ENCODE results near the gene DNAJC18. TPM values are rescaled to one million over a fixed set of nuclear protein-coding genes. Genes with fewer than 3 reads are reported as not detected.

The DNAJC18 gene
- total RNA-seq, 3 donors from 2014 or later = 5.4 to 9.5 (median 7.6) TPM

DNA sequence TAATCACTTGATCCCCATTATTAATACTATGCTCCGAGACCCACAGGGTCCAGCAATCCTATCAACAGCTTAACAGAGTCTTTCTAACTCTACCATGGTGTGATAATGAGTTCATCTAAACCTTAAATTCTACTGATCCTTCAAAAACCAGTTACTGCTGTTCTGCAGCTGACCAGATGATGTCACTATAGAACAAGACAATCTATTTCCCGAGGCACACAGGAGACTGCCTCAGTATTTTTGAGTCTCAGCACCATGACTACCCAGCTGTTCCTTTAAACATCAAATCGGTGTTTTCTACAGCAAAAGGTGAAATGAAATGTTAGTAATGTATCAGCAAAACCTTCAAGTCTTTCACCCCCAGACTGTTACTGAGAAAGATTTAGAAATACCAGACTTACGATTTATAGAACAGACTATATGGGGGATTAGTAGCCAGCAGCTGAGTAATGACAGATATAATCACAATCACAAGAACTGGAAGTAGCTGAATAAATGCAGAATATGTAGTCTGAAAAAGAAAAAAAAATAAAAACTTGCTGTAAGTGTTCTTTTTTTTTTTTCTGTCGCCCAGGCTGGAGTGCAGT is 16.9 kb downstream of the DNAJC18 start:
- Histone ChIP-seq H3K4me1 (no peaks in the 10 kb centered on the region), H3K27ac (no peak overlapping the region), H3K4me3 (no peak overlapping the region), H3K36me3 (no peaks in the 10 kb centered on the region), H3K9me3 (no peaks in the 10 kb centered on the region), H3K27me3 (no peaks in the 10 kb centered on the region)
- no peak for DNase-seq (ENCODE audit: low spot score in 2 of 2)
- TF ChIP-seq POLR2A (IDR thresholded peaks at IDR 0.05) = no peak
- TF ChIP-seq, protein P1, sequence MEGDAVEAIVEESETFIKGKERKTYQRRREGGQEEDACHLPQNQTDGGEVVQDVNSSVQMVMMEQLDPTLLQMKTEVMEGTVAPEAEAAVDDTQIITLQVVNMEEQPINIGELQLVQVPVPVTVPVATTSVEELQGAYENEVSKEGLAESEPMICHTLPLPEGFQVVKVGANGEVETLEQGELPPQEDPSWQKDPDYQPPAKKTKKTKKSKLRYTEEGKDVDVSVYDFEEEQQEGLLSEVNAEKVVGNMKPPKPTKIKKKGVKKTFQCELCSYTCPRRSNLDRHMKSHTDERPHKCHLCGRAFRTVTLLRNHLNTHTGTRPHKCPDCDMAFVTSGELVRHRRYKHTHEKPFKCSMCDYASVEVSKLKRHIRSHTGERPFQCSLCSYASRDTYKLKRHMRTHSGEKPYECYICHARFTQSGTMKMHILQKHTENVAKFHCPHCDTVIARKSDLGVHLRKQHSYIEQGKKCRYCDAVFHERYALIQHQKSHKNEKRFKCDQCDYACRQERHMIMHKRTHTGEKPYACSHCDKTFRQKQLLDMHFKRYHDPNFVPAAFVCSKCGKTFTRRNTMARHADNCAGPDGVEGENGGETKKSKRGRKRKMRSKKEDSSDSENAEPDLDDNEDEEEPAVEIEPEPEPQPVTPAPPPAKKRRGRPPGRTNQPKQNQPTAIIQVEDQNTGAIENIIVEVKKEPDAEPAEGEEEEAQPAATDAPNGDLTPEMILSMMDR (IDR thresholded peaks at IDR 0.05) = peak; percentile 61 to 82 (median 79)
- intact Hi-C loops (cut with DNase I; ENCODE audit: low total_unique reads) = no loop called here

DNA sequence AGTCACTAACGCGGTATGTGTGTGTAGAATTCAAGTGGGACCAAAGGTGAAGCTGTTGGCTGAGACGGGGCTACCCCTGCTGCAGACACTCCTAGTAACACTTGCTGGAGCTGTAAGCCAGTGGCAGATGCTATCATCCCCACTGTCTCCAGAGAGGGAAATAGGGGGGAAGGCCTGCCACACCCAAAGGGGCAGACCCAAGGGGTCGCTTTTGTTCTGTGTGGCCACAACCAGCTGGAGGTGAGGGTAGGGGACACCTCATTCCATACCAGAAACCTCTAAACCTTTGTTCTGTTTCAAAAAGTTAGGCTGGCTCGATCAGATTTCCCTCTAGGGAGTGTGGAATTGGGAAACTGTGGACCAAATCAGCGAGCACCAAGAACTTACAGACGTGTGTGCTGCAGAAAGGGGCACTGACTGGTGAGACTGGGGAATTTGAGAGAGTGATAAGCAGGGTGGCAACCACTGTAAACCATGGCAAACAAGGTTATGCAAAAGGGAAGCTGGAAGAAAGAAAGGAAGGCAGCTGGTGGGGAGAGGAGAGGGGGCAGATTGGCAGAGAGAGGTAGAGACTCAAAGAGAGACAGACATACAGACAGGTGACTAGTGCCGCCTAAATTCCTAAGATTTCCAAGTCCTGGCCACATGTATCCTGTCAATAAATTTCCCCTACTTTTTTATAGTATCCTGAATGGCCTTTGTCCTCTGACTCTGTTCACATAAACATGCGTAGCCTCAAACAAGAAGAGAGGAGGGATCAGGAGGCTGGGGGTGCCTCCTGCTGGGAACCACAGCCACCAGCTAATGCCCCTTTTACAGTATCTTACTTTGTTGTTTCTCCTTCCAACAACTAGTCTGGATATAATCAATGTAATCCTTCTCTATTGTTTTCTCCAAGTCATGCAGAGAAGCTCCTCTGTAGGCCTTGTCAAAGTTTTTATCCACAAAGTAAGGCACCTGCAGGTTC is 19.8 kb downstream of the DNAJC18 start:
- no peak for TF ChIP-seq POLR2A (IDR thresholded peaks at IDR 0.05)
- no peak for TF ChIP-seq POLR2AphosphoS5 (IDR thresholded peaks at IDR 0.05)
- TF ChIP-seq, protein P1 (IDR thresholded peaks at IDR 0.05) = no peak
- no peaks in the 10 kb centered on the region for H3K36me3 ChIP-seq
- H3K4me1 ChIP-seq = peaks cover 4 to 11% of the 10 kb centered on the region in 2 donors
- H3K27ac ChIP-seq = peak overlapping the region in 1 of 2 donors; percentile 32
- DNase-seq (ENCODE audit: low spot score in 2 of 2) = no peak
- intact Hi-C loops (cut with DNase I; ENCODE audit: low total_unique reads) = loop anchor here (5.0 kb wide), 1 partner anchor 98 kb away; no protein-coding TSS in a partner anchor
- H3K27me3 ChIP-seq = no peaks in the 10 kb centered on the region
- no peak overlapping the region for H3K4me3 ChIP-seq
- no peaks in the 10 kb centered on the region for H3K9me3 ChIP-seq

DNA sequence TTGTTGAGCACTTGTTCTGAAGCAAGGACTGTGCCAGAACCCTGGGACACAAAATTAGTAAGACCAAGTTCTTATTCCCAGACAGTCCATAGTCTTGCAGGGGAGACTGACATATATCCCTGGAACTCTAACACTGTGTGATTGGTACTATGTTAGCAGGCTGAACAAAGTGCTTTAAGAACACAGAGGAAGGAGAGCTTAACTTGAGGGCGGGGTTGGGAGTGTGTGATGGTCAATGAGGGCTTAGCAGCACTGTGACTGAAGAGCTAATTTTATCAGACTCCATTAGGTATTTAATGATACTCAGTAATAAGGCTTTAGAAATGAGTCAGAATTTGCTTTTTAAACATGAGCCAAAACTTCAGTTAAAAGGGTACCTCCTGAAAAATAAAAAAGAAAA is 20.5 kb downstream of the DNAJC18 start:
- Histone ChIP-seq H3K4me3 (no peak overlapping the region), H3K4me1 (peaks cover 4 to 12% of the 10 kb centered on the region in 2 donors), H3K9me3 (no peaks in the 10 kb centered on the region), H3K27ac (peak overlapping the region in 1 of 2 donors; percentile 23), H3K36me3 (no peaks in the 10 kb centered on the region), H3K27me3 (no peaks in the 10 kb centered on the region)
- TF ChIP-seq POLR2AphosphoS5 (IDR thresholded peaks at IDR 0.05) (no peak), POLR2A (IDR thresholded peaks at IDR 0.05) (no peak)
- TF ChIP-seq, protein P1 (IDR thresholded peaks at IDR 0.05) = no peak
- intact Hi-C loops (cut with DNase I; ENCODE audit: low total_unique reads) = loop anchor here (5.0 kb wide), 1 partner anchor 99 kb away; no protein-coding TSS in a partner anchor
- no peak for DNase-seq (ENCODE audit: low spot score in 2 of 2)

DNA sequence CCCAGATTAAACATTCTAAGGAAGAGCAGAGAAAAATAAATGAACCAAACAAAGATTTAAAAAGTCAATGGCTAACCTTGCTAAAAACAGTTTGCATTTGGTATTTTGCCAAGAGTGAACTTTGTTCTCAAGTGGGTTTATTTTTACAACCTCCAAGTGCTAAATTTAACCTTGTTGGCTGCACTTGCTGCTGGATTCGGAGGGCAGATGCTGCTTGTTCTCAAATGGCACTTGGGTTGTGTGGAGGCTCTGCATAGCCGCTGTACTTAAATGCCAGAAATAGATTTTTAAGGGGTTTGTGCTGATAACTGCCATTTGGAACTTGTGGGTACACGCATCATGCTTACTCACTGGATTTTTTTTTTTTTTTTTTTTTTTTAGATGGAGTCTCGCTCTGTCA is 22.1 kb downstream of the DNAJC18 start:
- intact Hi-C loops (cut with DNase I; ENCODE audit: low total_unique reads) = loop anchor here (5.0 kb wide), 1 partner anchor 100 kb away; no protein-coding TSS in a partner anchor
- Histone ChIP-seq H3K27ac (no peak overlapping the region), H3K4me3 (no peak overlapping the region), H3K36me3 (no peaks in the 10 kb centered on the region), H3K27me3 (no peaks in the 10 kb centered on the region), H3K4me1 (peaks cover 4 to 12% of the 10 kb centered on the region in 2 donors), H3K9me3 (no peaks in the 10 kb centered on the region)
- no peak for DNase-seq (ENCODE audit: low spot score in 2 of 2)
- TF ChIP-seq, protein P1 (IDR thresholded peaks at IDR 0.05) = no peak
- TF ChIP-seq POLR2AphosphoS5 (IDR thresholded peaks at IDR 0.05) (no peak), POLR2A (IDR thresholded peaks at IDR 0.05) (no peak)

DNA sequence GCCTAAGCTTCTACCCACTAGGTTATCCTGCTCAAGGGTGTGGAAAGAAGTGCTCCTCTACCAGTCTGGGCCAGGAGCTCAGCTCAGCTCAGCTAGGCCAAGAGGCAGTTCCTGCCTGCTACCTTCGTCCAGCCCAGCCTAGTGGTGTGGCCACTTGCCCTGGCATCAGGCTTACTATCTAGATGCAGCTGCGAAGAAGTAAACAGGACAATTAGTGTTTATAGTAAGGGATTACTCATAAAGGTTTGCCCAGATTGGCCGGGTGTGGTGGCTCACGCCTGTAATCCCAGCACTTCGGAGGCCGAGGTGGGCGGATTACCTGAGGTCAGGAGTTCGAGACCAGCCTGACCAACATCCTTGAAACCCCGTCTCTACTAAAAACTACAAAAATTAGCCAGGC is 22.7 kb downstream of the DNAJC18 start:
- no peak for DNase-seq (ENCODE audit: low spot score in 2 of 2)
- intact Hi-C loops (cut with DNase I; ENCODE audit: low total_unique reads) = loop anchor here (5.0 kb wide), 1 partner anchor 101 kb away; no protein-coding TSS in a partner anchor
- no peaks in the 10 kb centered on the region for H3K9me3 ChIP-seq
- TF ChIP-seq POLR2A (IDR thresholded peaks at IDR 0.05) (no peak), POLR2AphosphoS5 (IDR thresholded peaks at IDR 0.05) (no peak)
- TF ChIP-seq, protein P1 (IDR thresholded peaks at IDR 0.05) = no peak
- peaks cover 4 to 12% of the 10 kb centered on the region in 2 donors for H3K4me1 ChIP-seq
- no peak overlapping the region for H3K4me3 ChIP-seq
- H3K27me3 ChIP-seq = no peaks in the 10 kb centered on the region
- H3K36me3 ChIP-seq = no peaks in the 10 kb centered on the region
- peak overlapping the region; percentile 21 to 43 for H3K27ac ChIP-seq

Measured in breast epithelium (tissue), 4 donors.